Uterus (tissue), 4 donors: ENCODE measurements around the gene GNA14. TPM values are rescaled to one million over a fixed set of nuclear protein-coding genes. Genes with fewer than 3 reads are reported as not detected.
"Not testable (repeated sequence)": the region's sequence is repeated elsewhere in the genome, so short reads cannot be mapped to it uniquely, and the experiment has no call there.

Experiments
- DNase-seq, 2 donors: peaks; one replicate each; pipeline ENCODE4 v3.0.0-alpha.2; 2019 to 2020
- H3K27ac ChIP-seq, 2 donors: fragments of 200-600 bp; sonication (generic); 1 replicate in 1 of 2; 2 replicates in 1 of 2; pipeline ENCODE4 v1.5.1; 2016 to 2018
- H3K27me3 ChIP-seq, 2 donors: fragments of 200-600 bp; sonication (generic); one replicate each; pipeline ENCODE4 v1.5.1; 2018 to 2019; ENCODE audit warnings: control low read depth in 1 of 2
- H3K36me3 ChIP-seq, 2 donors: fragments of 200-600 bp; sonication (generic); one replicate each; pipeline ENCODE4 v1.5.1; 2019; ENCODE audit warnings: control low read depth in 1 of 2
- H3K4me1 ChIP-seq, 2 donors: fragments of 200-600 bp; sonication (generic); one replicate each; pipeline ENCODE4 v1.5.1; 2018 to 2019; ENCODE audit warnings: control low read depth in 1 of 2
- H3K4me3 ChIP-seq, 2 donors: fragments of 200-600 bp; sonication (generic); 1 replicate in 1 of 2; 2 replicates in 1 of 2; pipeline ENCODE4 v1.5.1; 2018 to 2019; ENCODE audit warnings: mild to moderate bottlenecking in 1 of 2
- H3K9me3 ChIP-seq, 2 donors: fragments of 200-600 bp; sonication (generic); one replicate each; pipeline ENCODE4 v1.5.1; 2019; ENCODE audit warnings: control low read depth in 1 of 2
- POLR2A ChIP-seq, 2 donors: fragments of 450-650 bp; IDR thresholded peaks; one replicate each; pipeline ENCODE4 v1.6.1; 2016; ENCODE audit warnings: antibody characterized with exemption in 2 of 2, mild to moderate bottlenecking in 1 of 2, moderate library complexity in 1 of 2
- intact Hi-C: fragments of 100-400 bp; cut with DNase I; formaldehyde crosslinking; loops from one replicate; pipeline ENCODE4 v1.15.1; 2023; ENCODE audit warnings: low total_unique reads
- total RNA-seq, 4 donors: library from RNA; depleted of rRNA in 3 of 4; stranded (reverse); fragments of >200 nt in 3 of 4; gene quantifications; one replicate each; pipeline versions ENCODE4 v1.1.0 to v1.2.4, GENCODE V29; 2014 to 2023
- TF ChIP-seq, protein P1 (sequence below), 4 experiments: fragments of 200-600 bp in 2 of 4; fragments of 450-650 bp in 2 of 4; sonication (generic) in 2 of 4; IDR thresholded peaks; one replicate each; pipeline ENCODE4 v1.5.1; 2016 to 2019; ENCODE audit warnings: antibody characterized with exemption in 4 of 4, mild to moderate bottlenecking in 2 of 4, moderate library complexity in 1 of 4
- donor health status: DM: yes; HTN: yes; CAD: no.

GNA14 gene
- total RNA-seq, 4 donors from 2014 or later = 11.3 to 23.6 (median 16.2) TPM

DNA sequence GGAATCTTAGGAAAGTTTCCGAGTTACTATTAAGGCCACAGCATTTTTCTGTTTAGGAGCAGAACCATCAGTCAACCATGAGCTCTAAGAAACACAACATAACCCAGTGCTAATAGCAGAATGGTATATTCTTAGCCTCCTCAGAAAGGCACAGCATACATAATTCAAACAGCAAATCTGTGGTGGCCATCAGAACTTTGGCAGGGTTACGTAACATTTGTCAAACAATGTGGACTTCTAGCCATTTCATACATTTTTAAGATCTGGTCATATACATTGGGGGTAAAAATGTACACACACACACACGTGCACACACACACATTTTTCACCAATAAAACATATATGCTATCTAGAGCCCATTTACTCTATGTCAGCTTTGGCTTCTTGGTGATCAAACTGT is 225.2 kb downstream of the GNA14 start:
- Histone ChIP-seq H3K27ac (no peak overlapping the region), H3K4me1 (no peaks in the 10 kb centered on the region), H3K4me3 (no peak overlapping the region), H3K27me3 (no peaks in the 10 kb centered on the region), H3K36me3 (no peaks in the 10 kb centered on the region), H3K9me3 (no peaks in the 10 kb centered on the region)
- intact Hi-C loops = no loop called here
- no peak for DNase-seq
- TF ChIP-seq, protein P1, sequence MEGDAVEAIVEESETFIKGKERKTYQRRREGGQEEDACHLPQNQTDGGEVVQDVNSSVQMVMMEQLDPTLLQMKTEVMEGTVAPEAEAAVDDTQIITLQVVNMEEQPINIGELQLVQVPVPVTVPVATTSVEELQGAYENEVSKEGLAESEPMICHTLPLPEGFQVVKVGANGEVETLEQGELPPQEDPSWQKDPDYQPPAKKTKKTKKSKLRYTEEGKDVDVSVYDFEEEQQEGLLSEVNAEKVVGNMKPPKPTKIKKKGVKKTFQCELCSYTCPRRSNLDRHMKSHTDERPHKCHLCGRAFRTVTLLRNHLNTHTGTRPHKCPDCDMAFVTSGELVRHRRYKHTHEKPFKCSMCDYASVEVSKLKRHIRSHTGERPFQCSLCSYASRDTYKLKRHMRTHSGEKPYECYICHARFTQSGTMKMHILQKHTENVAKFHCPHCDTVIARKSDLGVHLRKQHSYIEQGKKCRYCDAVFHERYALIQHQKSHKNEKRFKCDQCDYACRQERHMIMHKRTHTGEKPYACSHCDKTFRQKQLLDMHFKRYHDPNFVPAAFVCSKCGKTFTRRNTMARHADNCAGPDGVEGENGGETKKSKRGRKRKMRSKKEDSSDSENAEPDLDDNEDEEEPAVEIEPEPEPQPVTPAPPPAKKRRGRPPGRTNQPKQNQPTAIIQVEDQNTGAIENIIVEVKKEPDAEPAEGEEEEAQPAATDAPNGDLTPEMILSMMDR (IDR thresholded peaks at IDR 0.05) = no peak
- TF ChIP-seq POLR2A (IDR thresholded peaks at IDR 0.05) = no peak

DNA sequence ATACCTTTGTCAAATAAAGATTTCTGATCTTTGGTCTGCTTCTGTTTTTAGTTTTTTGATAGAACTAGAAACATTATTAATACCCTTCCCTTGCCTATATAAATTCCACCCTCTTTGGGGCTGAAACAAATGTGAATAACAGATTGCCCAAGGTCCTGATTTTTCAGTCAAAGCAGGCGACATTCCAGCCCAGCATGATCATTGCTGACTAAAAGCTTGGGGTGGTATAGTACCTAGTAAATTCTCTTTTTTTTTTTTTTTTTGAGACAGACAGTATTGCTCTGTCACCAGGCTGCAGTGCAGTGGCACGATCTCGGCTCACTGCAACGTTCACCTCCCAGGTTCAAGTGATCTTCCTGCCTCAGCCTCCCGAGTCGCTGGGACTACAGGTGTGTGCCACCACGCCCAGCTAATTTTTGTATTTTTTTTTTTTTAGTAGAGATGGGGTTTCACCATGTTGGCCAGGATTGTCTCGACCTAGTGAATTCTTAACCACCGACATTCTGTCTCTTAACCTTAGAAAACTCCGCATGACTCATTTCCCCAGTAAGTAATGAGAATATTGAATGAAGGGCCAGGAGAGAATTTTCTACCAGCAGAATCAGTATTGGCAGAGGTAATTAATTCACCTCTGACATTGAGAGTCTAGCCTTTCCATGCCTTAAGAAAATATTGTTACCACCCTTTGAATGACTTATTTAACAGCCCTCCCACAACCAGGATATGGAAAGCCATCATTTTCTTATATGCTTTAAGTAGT is 226.4 kb downstream of the GNA14 start:
- no peaks in the 10 kb centered on the region for H3K9me3 ChIP-seq
- no peak for DNase-seq
- no peak overlapping the region for H3K4me3 ChIP-seq
- TF ChIP-seq, protein P1 (IDR thresholded peaks at IDR 0.05) = no peak
- no peak for TF ChIP-seq POLR2A (IDR thresholded peaks at IDR 0.05)
- intact Hi-C loops = no loop called here
- H3K27ac ChIP-seq = no peak overlapping the region
- no peaks in the 10 kb centered on the region for H3K27me3 ChIP-seq
- H3K36me3 ChIP-seq = no peaks in the 10 kb centered on the region
- H3K4me1 ChIP-seq = no peaks in the 10 kb centered on the region

DNA sequence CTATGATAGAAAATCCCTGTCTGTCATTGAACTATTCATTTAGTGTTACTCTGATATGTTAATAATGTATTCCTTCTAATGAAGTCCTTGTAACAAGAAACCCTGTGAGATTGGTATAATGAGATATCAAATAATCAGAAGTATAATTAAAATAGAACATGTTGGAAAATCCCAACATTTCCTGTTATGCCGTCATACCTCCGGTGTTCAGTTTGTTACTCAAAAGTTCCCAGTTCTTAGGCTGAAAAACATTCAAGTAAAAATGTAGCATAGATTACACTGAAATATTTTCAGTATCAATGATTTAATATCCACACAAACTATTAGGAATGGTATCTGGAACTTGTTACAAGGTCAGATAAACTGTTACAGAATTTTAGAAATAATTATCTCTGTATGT is 227.5 kb downstream of the GNA14 start:
- H3K9me3 ChIP-seq = no peaks in the 10 kb centered on the region
- no peak overlapping the region for H3K4me3 ChIP-seq
- DNase-seq = no peak
- TF ChIP-seq POLR2A (IDR thresholded peaks at IDR 0.05) = no peak
- TF ChIP-seq, protein P1 (IDR thresholded peaks at IDR 0.05) = no peak
- no peaks in the 10 kb centered on the region for H3K36me3 ChIP-seq
- no peaks in the 10 kb centered on the region for H3K27me3 ChIP-seq
- no peaks in the 10 kb centered on the region for H3K4me1 ChIP-seq
- no peak overlapping the region for H3K27ac ChIP-seq
- intact Hi-C loops = no loop called here

DNA sequence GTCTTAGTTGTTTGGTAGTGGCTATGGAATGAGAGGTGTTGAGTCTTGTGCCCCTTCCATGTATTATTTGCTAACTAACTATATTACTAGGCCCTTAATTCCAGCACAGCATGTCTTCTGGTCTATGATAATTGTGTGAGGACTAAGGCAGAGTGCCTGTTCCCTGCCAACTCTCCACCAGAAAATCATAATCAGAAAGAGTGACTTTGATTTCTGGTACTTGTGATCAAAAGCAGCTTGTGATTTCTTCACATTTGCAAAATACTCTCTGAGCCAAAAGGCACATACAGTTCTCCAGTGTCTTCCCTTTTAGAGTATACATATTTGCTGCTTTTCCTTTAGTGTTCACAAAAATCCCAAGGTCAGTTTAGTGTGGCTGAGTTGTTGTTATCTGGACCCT is 229.9 kb downstream of the GNA14 start:
- H3K27me3 ChIP-seq = no peaks in the 10 kb centered on the region
- H3K36me3 ChIP-seq = no peaks in the 10 kb centered on the region
- TF ChIP-seq, protein P1 (IDR thresholded peaks at IDR 0.05) = no peak
- no peak for TF ChIP-seq POLR2A (IDR thresholded peaks at IDR 0.05)
- no peak overlapping the region for H3K4me3 ChIP-seq
- no peak overlapping the region for H3K27ac ChIP-seq
- no peak for DNase-seq
- intact Hi-C loops = no loop called here
- H3K4me1 ChIP-seq = no peaks in the 10 kb centered on the region
- no peaks in the 10 kb centered on the region for H3K9me3 ChIP-seq

DNA sequence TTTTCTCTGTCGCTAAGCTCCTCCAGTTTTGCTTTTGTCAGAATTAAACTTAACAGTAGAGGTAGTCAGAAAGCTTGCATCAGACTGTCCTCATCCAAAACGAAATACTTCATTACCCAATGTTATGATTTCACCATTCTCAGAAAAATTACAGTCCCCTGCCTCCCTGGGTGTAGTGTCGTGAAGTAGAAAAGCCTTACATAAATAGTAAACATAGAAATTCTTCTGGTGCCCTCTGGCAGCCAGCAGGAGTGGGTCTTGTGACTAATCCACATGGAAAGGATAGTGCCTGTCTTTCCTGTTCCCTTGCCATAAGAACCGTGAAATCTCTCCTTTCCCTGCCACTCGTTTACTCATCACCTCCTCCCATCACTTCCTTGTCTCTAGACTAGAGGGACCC is 230.6 kb downstream of the GNA14 start:
- Histone ChIP-seq H3K4me3 (no peak overlapping the region), H3K9me3 (no peaks in the 10 kb centered on the region), H3K4me1 (no peaks in the 10 kb centered on the region), H3K27me3 (no peaks in the 10 kb centered on the region), H3K36me3 (no peaks in the 10 kb centered on the region), H3K27ac (no peak overlapping the region)
- DNase-seq = no peak
- TF ChIP-seq POLR2A (IDR thresholded peaks at IDR 0.05) = no peak
- TF ChIP-seq, protein P1 (IDR thresholded peaks at IDR 0.05) = no peak
- intact Hi-C loops = no loop called here

DNA sequence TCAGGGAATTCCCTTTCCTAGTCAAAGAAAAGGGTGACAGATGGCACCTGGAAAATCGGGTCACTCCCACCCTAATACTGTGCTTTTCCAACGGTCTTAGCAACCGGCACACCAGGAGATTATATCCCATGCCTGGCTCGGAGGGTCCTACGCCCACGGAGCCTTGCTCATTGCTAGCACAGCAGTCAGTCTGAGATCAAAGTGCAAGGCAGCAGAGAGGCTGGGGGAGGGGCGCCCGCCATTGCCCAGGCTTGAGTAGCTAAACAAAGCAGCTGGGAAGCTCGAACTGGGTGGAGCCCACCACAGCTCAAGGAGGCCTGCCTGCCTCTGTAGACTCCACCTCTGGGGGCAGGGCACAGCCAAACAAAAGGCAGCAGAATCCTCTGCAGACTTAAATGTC is 239.6 kb downstream of the GNA14 start:
- intact Hi-C loops, H3K27ac ChIP-seq, H3K4me1 ChIP-seq, H3K36me3 ChIP-seq, H3K9me3 ChIP-seq, H3K27me3 ChIP-seq, DNase-seq, H3K4me3 ChIP-seq: not testable (repeated sequence)
